KBM-7 (cell line): ENCODE results near the gene ITGA3.

Experiments
- DNase-seq: peaks from one replicate; pipeline ENCODE4 v3.0.0-alpha.2; 2015
- in situ Hi-C: fragments of 300-500 bp; cut with MboI; formaldehyde crosslinking; loops from 2 replicates; pipeline ENCODE4 v1.14.3; 2020; ENCODE audit warnings: low sequenced_read_pairs, low pct_unique_long_range_greater_than_20kb, mixed read lengths

The ITGA3 gene

DNA sequence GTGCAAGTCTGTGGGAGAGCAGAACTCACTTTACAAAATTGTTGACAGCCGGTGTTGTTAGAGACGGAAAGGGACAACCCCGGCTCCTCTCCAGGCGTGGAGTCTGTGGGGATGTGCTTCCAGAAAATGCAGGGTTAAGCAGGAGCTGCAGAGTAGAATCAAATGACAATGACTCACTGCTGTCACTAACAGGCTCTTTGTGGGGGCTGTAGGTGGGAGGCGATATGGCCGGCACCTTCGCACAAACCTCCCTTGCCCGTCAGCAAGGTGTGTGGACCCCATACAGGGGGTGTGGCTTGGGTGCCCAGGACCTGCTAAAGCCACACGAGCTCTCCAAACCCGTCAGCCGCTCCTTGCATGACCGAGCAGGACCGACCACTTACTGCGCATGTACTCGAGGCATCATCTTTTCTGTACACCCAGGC is 45.0 kb downstream of the ITGA3 start:
- in situ Hi-C loops, result no loop called here
- no peak for DNase-seq

DNA sequence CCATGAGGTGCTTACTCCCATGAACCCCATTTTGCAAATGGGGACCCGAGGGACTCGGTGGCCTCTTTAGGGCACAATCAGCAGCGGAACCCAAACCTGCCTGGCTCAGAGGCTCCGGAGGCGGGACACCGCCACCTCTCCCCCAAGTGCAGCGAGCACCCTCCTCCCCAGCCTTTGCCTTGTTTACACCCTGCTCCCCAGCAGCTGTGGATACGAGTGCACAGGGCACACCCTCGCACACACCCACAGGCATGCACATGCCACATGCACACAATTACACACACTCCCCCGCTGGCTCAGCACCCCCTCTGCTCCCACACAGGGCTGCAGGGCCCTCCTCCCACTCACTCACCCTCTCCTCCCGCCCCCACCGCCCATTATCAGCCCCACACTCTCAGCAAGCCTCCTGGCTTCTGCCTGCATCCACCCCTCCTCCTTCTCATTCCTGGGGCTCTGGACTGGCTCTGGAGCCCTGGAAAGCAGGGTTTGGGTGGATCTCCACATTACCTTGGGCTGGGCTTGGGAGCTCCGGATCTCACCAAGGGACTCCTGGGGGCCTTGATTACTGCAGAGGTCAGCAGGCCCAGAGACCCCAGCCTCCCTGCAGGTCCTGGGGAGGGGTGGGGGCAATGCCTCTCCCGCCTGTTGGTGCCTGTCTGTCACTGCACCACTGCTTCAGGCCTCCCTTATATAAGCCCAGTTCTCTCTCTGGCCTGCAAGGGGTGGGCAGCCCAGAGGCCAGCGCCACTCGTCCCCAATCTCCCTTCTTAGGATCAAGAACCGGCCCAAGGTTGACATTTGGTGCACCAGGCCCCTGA is 45.6 kb downstream of the ITGA3 start:
- in situ Hi-C loops, result no loop called here
- no peak for DNase-seq

DNA sequence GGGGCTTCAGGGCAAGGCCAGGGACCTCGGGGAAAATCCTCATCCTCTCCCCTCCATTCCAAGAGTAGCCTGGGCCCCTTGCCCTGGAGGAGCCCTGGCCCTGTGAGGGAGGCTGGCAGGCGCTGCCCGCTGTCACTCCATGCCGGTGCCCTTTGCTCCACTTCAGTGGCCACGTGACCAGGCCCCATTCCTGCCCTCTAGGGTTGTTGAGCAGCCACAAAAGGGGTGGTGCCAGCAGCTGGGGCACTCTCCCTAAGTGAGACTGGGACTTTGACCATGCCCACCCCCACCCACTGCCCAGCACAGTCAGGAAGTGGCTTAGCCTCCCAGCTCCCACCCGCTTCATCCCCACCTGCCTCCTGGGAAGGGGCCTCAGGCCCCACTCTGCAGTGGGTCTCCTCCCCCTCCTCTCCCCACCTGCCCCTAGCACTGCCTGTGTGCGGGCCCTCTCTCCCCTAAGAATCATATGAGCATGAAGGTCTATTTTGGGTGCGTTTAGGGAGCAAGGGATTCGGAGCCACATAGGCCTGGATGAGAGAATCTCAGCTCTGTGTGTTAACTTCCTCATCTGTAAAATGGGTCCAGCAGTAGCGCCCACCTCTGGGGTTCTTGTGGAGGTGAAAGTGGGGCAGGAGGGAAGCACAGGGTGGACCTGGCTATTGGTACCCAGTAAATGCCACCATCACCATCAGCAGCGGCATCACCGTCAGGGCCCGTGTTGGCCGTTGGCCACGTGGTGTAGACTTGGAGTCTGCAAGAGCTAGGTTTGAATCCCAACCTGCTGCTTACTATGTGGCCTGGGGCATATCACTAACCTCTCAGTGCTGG is 46.5 kb downstream of the ITGA3 start:
- DNase-seq, result no peak
- in situ Hi-C loops, result no loop called here

DNA sequence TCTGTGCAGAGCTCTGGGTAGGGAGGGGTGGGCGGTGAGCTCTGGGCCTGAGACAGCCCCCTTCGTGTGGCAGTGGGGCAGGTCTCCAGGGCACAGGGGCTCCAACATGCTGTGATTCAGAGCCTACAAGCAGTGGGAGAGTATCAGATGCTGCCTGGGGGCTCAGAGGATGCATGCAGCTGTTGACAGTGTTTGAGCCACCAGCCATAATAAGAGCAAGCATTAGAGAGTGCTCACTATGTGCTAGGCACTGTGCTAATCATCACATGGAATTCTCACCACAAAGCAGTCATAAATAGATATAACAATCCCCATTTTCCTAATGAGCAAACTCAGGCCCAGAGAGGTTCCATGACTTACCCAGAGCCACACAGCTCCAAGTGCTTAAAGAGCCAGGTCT is 47.3 kb downstream of the ITGA3 start:
- DNase-seq, result no peak
- in situ Hi-C loops, result no loop called here

DNA sequence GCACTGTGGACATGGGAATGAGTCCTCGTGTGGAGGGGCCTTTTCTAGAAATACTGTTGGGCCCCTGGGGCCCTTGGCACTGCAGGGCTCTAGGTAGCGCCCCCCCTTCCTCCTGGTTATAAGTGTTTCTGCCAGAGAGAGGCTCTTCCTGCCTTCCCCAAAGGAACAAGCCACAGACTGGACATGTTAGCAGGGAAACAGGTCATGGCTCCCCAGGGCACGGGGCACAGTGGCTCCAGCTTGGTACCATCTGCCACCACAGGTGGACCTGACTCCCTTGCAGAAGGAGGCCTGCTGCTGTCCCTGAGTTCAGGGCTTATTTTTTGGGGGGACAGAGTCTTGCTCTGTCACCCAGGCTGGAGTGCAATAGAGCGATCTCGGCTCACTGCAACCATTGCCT is 48.0 kb downstream of the ITGA3 start:
- DNase-seq, result no peak
- in situ Hi-C loops, result no loop called here

DNA sequence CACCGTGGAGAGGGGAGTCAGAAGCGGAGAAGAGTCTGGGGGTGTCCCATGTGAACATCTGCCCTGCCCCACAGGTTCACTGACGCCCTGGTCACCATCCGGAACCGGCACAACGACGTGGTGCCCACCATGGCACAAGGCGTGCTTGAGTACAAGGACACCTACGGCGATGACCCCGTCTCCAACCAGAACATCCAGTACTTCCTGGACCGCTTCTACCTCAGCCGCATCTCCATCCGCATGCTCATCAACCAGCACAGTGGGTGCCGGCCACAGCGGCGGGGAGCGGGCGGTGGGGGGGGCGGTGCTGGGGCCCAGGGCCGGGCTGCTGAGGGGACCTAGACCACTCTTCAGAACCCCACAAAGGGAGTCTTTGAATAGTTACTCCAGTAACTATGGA is 49.9 kb downstream of the ITGA3 start:
- in situ Hi-C loops, result no loop called here
- DNase-seq, result no peak

DNA sequence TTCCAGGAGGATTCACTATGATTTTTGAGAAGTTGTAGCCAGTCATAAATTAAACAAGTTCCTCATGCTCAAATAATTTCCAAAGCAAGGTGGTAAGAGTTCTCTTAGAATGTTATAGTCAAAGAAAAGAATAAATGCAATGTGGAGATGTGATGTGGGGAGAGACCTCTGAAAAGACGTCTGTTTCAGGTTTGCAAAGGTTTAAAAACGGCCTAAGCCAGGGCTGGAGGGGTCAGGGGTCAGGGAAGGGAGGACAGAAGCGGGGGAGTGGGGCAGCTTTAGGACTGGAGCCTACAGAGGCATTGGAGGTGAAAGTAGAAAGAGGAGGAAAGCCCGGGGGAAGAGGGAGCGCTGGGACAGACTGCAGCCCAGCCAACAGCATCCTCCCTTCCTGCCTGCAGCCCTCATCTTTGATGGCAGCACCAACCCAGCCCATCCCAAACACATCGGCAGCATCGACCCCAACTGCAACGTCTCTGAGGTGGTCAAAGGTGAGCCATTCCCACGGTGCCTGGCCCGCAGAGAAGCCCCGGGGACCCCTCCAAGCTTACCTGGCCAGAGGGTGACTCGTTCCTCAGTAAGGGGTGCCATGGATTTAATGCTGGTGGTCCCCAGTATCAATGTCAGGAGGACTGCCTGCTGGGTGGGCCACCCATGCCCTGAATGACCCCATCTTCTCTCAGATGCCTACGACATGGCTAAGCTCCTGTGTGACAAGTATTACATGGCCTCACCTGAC is 50.7 kb downstream of the ITGA3 start:
- in situ Hi-C loops, result no loop called here
- DNase-seq, result no peak

DNA sequence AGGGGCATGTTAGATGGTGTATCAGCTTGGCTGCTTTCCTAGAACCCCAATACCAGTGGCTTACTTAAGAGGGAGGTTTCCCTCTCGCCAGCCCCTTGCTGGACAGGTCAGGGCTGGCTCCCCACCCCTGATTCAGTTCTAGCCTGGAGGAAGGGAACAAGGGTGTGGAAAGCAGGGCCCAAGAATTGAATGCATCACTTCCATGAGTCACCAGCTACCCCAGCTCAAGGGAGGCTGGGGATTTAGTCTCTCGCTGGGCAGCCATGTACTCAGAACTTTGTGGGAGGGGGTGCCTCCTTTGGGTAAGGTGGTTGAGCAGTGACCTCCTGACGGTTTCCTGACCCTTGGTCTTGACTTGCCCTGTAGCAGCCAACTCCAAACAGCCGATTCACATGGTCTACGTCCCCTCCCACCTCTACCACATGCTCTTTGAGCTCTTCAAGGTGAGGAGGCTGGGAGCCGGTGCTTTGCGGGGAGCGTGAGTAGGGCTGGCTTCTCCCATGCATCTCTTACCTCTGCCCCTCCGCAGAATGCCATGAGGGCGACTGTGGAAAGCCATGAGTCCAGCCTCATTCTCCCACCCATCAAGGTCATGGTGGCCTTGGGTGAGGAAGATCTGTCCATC is 52.0 kb downstream of the ITGA3 start:
- DNase-seq, result no peak
- in situ Hi-C loops, result no loop called here

DNA sequence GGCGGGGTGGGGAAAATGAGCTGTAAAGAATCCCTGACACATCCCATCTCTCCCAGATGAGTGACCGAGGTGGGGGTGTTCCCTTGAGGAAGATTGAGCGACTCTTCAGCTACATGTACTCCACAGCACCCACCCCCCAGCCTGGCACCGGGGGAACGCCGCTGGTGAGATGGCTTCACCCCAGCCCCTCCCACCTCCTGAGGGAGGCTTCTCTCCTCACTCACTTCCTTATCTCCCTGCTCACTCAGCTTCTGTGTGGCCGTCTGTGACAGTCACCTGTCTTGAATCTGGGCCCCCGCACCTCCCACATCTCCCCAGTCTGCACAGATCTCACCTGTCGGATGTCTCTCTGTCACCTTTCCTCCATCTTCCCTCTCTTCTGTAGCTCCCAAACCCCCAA is 52.6 kb downstream of the ITGA3 start:
- no peak for DNase-seq
- in situ Hi-C loops, result no loop called here

DNA sequence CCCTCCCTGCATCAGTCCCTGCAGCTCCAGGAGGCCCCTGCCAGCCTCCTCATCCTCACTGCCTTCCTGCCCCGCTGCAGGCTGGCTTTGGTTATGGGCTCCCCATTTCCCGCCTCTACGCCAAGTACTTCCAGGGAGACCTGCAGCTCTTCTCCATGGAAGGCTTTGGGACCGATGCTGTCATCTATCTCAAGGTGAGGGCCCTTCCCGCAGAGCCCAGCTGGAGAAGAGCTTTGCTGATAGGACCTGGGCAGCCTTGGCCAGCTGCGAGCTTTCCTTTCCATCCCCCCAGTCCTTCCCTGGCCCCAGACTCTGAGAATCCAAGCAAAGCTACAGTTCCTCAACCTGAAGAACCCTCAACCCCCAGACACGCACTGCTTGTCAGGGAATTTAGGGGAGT is 53.3 kb downstream of the ITGA3 start:
- no peak for DNase-seq
- in situ Hi-C loops, result no loop called here

DNA sequence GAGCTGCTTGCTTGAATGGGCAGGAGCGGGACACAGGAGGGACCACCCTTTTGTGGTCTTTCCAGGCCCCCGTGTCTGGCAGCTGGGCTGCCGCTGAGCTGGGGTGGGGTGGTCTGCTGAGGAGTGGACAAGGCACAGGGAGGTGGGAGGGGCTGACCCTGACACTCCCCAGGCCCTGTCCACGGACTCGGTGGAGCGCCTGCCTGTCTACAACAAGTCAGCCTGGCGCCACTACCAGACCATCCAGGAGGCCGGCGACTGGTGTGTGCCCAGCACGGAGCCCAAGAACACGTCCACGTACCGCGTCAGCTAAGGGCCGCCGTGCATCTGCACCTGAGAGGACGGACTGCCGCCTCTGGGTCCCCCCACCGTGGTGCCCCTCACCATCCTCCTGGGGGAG is 53.9 kb downstream of the ITGA3 start:
- in situ Hi-C loops, result loop anchor here (10.0 kb wide), 1 partner anchor 55 kb away; the partner anchor contains the start of gene SGCA
- DNase-seq, result no peak

DNA sequence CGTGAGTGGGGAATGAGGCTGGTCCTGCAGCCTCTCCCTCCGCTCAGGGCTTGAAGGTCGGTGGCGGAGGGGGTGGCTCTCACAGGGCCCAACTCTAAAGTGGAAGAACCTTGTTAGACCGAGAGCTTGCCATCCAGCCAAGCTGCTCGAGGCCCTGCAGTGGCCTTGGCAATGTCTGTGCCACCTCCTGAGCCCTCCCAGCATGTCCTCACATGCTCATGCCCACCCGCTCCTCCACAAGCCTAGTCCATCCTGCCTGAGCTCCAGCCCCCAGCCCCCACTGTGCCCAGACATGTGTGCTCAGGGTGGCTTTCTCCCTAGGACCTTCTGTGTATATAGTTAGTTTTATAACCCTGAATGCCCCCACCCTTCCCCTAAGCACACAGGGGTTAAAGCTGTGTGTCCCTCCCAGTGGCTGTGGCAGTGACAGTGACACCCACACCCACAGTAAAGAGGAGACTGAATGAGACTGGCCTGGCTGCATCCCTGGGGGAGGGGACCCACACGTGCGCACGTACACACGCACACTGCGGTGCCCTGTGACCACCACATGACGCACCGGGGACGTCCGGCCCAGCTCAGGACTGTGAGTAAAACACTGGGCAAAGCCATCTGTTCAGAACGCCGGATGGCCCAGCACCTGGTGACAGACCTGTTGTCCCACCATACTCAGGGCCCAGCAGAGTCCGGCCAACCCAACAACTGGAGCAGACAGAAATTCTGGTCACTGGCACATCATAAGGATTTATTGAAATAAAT is 54.9 kb downstream of the ITGA3 start:
- DNase-seq, result no peak
- in situ Hi-C loops, result loop anchor here (10.0 kb wide), 1 partner anchor 54 kb away; the partner anchor contains the start of gene SGCA

DNA sequence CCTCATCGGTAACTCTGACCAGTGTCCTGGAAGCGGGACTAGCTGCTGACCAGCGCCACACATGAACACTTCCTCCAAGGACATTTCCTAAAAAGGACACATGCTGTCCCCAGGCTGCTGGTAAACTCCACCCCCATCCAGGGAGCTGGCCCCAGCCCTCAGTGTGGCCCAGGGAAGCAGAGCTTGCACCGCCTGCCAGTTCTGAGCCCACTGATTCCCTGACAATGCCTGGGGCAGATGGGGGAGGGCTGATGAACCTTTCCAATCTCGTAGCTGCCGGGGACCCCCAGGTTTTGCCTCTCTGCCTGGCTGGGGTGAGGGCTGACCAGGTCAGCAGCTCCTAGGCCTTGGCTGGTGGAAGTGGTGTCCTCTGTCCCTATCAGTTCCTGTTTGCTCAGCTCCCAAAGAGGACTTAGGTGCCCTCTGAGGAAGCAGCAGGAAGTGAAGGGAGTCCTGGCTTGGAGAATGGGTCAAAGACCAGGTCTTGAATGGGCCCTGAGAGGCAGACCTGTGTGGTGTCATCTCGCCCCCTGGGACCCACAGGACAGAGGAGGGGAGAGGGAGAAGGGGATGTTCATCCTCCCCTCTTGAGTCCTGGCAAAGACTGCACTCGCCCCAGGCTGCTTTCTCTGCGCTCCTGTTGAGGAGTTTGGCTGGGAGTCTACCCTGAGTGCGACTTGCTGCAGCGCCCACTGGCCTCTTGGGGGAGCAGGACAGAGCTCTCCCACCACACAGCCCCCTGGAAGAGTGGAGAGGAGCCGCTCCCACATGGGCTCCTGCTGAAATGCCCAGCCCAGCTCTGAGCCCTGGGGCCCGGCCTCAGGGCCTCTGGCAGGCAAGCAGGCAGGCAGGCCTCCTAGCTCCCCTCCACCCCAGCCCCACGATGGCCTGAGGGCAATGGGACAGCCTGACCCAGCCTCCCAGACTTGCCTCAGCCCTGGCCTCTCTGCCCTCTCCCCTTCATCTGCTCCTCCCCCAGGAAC is 56.1 kb downstream of the ITGA3 start:
- no peak for DNase-seq
- in situ Hi-C loops, result loop anchor here (10.0 kb wide), 1 partner anchor 53 kb away; the partner anchor contains the start of gene SGCA

DNA sequence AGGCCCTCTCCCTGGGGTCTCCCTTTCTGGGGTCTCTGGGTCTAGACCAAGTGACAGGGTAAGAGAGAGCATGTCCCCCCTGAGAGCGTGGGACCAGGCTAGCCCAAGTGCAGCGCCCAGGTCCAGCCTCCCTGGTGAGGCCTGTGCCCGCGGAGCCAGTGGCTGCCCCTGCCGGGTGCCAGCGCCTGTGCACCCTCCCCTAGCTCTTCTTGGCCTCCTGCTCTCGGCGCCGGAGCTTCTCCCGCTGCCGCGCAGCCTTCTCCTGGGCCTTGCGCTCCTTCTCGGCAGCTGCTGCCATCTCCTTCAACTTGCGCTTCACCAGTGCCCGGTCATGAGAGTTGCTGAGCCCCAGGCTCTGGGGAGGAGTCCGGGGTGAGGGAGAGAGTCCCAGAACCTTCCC is 56.8 kb downstream of the ITGA3 start:
- in situ Hi-C loops, result loop anchor here (10.0 kb wide), 1 partner anchor 52 kb away; the partner anchor contains the start of gene SGCA

DNA sequence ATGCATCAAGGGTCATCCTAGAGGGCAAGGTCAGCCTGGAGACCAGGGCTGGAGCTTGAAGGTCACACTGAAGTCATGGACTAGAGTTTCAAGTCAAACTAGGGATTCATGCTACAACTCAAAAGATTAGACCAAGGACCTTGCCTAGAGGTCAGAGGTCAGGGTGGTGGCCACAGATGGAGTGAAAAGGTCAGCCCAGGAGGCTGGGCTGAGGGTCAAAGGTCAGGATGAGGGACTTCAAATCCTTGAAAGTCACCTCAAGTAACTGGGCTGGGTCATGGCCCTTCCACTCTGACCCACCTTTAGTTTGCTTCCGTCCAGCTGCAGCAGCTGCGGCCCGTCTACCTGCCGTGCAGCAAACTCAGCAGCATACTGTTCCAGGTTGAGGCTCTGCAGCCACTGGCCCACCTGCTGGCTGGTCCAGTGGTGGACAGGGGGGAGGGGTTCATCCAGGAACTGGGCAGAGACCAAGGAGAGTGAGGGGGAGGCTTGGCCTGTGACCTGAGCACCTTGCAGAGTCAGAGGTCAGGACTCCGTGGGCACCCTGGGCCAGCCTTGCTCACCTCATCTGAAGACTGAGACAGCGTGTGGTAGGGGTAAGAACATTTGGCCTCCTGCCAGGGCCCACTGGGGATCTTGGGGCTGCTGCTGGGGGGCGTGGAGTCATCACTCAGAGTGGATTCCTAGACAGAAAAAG is 57.9 kb downstream of the ITGA3 start:
- in situ Hi-C loops, result loop anchor here (10.0 kb wide), 1 partner anchor 51 kb away; the partner anchor contains the start of gene SGCA
- DNase-seq, result no peak

More for the DNA sequence above, 56.8 kb downstream of the ITGA3 start:
- DNase-seq, result no peak

DNA sequence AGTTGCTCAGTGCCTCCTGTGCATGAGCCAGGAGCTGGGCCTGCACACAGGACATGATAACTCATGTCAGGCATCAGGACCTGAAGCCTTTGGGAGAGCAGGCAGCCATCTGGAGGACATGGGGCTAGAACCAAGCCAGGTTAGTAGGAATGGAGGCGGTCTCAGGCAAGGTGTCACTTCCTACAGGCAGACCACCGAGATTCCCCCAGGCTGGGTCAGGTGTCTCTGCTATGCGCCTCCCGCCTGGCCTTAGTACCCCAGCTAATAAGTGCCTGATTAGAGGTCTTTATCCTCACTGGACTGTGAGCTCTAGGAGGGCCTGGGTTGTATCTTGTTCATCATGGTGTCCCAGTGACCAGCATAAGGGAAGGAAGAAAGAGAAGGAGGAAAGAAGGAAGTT is 58.5 kb downstream of the ITGA3 start:
- in situ Hi-C loops, result loop anchor here (10.0 kb wide), 1 partner anchor 50 kb away; the partner anchor contains the start of gene SGCA

More for the DNA sequence above, 58.5 kb downstream of the ITGA3 start:
- no peak for DNase-seq
